CMK (cell line): ENCODE data around the gene CCDC185.

Source experiments
- DNase-seq: peaks from one replicate; pipeline ENCODE4 v3.0.0-alpha.2; 2010; ENCODE audit warnings: low read depth

Gene CCDC185

DNA sequence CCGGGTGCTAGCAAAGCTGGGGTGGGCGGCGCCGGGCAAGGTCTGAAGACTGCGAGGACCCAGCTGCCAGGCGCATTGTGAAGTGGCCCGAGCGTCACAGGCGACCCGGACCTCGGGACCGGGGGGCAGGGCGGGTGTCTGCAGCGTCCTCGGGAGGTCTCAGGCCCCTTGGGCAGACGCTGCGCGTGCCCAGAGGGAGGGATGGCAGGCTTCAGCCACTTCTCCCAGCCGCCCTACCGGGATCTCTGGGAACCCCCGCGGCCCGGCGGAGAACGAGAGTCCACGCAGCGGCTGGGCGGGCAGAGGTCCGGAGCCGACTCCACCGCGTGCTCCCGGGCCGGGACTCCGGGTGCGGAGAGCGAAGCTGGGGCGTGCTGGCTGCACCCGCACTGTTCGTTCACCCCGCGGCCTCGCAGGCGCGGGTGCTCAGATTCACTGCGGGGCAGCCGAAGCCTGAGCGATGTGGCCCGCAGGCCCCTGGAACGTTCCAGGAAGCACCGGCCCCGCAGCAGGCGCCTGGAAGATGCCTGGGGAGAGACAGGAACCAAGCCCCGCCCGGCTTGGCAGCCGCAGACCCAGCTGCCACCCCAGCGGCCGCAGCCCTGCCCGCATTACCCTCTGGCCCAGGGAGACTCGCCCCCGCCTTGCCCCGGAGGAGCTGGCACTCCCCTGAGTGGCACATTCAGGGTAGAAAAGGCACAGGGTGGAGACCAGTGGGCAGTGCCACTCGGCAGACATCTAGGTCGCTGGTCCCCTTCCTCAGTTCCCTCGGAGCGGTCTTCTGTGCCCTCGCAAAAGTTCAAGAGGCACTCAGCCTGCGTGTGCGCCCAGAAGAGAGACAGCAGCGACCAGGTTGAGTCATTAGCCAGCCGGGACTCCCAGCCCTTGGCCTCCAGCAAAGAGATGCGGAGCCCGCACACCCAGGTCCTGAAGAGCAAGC, at the start of gene CCDC185:
TSS of gene CCDC185 (plus strand) at position 141 of the 940 bp plus-strand sequence. CDS start at position 202, 61 bp downstream.
- DNase-seq, result no peak

DNA sequence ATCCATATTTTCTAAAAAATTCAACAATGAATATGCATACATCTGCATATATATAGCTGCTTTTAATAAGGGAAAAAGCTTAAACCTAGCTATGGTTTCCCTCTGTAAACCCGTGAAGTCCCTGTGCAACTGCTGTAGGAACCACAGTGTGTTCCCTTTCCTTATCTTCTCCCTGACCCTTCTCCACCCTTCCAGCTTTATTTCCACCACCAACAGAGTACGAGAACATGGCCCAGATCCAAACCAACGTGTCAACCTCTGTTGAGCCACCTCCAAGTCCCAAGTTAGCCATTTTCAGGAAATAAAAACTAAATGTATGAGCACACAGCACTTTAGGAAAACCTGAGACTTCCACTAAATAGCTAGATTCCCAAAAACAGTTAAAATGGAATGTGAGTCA, 49.5 kb upstream of the CCDC185 start:
- no peak for DNase-seq

DNA sequence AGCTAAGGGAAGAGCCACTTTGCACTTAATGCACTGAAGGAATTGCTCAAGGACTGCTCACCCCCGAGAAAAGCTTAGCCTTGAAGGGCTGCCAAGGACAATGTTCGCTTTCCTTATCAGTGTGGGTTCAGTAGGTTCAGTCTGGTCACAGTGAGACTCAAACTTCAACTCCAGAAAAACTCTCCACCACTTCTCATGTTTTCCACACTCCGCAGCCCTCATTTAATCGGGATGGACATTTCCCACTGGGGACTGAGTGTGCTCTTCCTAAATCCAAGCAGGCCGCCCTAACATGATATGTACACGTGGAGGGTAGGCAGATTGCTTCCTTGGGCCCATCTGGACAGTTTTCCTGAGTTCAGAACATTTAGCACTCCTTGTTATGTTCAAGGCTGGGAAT, 48.7 kb upstream of the CCDC185 start:
- no peak for DNase-seq

DNA sequence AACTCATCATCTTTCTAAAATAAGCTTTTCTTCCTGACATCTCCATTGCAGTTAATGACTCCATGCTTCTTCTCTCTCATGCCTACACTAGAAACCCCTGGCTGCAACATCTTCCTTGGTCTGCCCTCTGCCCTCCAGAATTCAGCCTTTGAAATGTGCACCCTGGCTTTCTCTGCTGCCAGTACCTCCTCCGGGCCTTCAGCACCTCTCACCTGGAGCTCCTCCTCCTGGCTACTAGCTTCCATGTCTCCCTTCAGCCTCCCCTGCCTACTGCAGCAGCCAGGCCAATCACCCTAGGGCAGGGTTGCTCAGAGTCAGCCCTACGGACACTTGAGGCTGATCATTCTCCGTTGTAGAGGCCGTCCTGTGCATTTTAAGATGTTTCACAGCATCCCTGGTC, 47.5 kb upstream of the CCDC185 start:
- no peak for DNase-seq

DNA sequence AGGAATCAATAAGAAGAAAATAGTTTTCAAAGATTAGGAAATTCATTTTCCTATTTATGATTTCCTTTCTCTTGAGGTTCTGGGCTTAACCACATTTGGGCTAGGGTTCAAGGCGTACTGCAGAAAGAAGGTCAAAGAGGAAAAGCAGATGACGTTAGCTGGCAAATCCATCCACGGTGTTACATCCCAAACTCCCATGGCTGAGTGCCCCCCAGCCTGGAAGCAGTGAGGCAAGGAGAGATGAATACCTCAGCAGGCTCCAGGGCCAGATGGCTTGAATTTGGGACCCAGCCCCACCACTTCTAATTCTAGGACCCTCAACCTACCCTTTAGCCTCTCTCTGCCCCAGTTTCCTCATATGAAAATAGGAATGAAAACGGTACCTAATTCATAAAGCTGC, 46.9 kb upstream of the CCDC185 start:
- no peak for DNase-seq

DNA sequence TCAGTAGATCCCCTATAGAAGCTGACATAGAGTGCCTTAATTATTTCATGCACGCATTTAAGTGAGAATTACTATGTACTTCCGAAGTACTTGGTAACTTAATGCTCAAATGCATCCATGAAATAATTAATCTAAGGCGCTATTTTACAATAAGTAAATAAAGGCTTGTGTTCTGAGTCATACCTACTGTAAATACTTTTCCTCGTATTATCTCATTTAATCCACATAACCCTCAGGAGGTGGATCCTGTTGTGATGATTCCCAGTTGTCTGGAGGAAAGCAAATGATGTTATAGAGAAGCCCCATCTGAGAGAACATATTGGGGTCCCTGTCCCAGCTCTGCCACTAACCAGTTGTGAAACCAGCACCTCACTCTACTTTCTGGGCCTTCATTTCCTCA, 45.6 kb upstream of the CCDC185 start:
- DNase-seq, result no peak

DNA sequence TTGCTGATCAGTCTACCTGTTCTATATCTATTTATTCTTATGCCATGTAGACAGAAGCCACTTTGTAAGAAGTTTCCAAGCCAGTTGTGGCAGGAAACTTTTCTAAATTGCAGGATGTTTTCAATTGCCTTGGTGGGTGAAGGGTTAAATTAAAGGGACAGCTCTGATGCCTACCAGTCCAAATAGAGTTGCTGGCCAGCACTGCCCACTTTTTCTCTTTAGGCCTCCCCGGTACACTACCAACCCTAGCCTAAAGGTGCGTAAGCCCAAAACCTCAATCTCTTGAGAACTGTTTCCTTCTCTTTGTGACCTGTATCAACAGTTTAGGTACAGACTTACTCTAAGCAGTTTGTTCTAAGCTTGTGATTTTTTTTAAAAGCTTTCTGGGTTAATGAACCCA, 44.8 kb upstream of the CCDC185 start:
- DNase-seq, result no peak

DNA sequence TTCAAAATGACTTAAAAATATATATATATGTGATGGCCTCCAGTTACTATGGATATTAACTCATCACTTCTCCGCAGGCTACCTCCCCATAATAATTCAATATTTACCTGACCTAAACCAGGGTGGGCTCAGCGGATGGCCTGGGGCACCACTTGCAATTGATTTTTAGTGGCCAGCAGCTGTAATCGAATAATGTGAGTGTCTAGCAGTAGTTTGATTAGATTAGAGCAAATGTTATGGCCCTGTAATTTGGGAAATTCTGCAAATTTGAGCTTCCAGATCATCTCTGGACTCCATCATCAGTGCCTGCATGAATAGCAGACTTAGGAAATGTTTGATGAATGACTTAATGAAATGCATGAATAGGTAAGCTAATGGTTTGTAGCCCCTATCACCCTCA, 44.0 kb upstream of the CCDC185 start:
- DNase-seq, result no peak

DNA sequence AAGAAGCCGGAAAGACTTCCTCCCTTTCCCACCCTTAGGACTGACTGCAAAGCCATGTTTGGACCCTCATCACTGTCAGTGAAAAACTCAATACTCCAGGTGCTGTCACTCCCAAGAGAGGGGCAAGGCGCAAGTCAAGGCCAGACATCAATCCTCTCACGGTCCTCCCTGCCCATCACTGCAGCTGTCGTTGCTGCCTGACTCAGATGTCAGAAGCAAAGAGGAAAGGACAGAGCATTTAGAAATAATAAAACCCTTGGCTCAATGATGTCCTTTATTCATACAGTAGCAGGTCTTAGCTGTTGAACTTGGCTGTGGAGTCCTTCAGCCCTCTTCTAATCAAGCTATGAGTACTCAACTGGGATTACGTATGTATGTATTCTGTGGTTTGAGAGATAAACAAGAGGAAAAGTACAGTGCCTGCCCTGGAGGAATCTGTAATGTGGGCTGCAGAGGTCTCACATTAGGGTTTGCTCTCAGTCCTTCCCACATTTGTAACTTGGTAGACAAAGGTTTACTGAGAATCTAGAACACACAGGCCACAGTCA, 42.8 kb upstream of the CCDC185 start:
- no peak for DNase-seq

DNA sequence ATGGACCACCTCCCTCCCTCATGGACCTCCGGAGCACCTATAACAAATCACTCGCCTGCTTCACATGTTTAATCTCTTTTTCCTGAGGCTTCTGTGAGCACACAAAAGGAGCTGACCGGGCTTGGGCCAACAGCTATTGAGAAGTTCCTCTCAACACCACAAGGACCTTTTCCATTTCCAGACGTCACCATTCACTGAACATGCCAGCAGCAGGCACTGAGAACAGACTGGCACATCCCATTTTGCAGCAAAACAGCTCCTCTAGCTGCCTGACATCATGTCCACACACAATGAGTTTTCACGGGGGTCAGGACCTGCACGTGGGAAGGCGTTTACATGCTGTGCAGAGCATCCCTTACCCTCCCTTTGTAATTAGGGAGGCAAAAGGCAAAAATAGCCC, 40.3 kb upstream of the CCDC185 start:
- DNase-seq, result no peak

DNA sequence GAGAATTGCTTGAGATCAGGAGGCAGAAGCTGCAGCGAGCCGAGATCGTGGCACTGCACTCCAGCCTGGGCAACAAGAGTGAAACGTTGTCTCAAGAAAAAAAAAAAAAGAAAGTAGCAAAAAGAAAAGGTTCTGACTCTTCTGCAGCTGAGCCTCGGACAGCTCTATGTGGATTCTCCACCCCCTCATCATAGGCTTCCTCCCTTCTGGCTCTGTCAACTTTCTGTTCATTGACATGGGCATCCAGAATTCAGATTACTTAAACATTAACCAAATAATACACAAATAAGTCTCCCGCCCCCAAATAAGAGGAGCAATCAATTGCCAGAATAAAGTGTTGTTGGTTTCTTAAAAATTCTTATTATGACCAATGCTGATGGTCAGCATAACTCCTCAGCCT, 39.3 kb upstream of the CCDC185 start:
- DNase-seq, result no peak

DNA sequence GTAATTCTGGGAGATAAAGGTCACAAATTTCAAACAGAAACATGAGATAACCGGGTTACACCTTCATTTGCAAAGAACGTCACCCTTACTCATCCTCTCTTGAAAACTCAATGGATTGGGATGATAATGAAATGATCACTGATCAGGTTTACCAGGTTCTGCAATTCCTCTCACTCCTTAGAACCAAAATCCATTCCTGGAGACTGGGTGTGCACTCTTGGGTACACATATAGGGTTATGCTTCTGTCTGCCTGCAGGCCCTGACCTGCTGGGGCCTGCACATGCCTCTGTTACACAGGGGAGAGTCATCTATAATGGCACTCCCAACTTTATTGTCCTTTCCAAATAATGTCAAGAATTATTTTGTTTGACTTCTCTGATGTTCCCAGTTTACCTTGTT, 37.5 kb upstream of the CCDC185 start:
- no peak for DNase-seq

DNA sequence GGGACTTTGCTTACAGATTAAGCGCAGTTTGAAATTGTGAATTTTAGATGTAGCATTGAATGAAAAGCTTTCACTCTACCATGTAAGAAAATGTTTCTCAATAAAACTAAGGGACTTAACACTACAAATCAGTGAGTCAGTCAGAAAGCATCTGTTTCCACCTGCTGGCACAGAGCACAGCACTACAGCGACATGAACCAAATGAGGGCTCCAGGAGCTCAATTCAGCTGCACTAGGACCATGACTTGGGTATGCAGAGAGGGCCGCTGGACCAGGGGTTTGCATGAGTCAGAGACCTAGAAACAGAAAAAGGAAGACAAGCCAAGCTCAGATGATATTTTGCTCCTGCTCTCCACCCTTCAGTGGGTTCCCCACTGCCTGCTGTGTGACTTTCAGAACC, 34.4 kb upstream of the CCDC185 start:
- no peak for DNase-seq

DNA sequence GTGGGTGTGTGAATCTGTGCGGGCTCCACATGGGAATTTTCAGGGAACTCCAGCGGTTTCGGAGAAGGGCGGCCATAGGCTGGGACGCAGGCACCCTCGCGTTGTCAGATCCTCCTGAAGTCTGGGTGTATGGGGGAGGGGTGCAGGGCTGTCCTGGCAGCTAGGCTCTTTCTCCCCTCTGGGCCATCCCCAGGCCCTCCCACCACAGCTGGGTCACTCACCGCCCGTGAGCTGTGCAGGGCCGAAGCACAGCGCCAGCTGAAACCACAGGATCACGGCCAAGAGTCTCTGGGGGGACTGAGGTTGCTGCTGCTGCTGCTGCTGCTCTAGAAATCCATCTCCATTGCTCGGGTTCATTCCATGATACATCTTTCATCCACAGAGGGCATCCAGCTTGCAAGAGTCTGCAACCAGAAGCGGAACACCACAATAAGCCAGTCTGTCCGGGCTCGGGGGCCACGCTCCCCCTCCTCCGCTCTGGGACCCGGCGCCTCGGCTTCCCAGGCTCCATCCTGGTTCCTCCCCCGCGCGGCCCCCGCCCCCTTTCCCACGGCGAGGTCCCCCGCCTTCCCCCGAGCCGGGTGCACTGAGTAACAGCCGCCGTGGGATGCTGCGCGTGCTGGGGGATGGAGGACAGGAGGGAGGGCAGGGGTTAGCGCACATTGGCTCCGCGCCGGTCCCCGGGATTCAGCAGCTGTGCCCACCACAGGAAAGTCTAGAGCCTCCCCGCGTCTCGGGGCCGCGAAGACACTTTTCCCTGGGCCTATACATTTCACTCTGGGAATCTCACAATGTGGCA, 30.0 kb upstream of the CCDC185 start:
- no peak for DNase-seq

DNA sequence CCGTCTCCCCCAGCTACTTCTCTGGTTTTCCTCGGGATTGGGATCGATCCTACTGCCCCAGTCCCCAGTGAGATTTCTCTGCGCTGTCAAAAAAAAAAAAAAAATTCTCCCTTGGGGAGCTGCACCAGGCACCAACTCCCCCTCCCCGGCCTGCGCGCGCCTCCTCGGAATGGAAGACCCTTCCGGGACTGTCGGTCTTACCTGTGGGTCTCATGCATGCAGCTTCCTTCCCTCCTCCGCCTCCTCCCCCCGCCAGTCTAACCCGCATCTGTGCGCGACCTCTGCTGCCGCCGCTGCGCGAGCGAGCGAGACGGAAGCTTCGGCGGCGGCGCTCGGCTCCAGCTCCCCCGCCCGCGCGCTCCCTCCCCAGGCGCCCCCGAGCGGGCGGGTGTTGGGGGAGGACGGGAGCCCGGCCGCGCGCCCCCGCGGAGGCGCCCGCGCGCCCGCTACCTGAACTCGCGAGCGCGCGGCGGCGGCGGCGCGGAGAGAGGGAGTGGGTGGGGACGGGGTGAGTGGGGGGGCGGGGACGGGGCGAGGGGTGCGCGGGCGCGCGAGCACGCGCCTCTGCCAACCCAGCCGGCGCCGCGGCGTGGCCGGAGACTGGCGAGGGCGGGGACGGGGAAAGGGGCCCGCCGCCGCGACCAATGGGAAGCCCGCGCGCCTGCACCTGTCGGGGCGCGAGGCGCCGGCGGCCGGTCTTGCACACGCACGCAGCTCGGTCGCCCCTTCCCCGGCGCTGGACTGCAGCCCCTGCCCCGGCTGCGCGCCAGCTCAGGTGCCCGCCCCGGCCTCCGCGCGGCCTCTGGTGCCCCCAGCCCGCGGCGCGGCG, 29.1 kb upstream of the CCDC185 start, which contains the start of gene SUSD4:
TSS of gene SUSD4 (minus strand) at position 321 of the 829 bp plus-strand sequence. CDS start 751 bp downstream, outside the sequence.
- no peak for DNase-seq

DNA sequence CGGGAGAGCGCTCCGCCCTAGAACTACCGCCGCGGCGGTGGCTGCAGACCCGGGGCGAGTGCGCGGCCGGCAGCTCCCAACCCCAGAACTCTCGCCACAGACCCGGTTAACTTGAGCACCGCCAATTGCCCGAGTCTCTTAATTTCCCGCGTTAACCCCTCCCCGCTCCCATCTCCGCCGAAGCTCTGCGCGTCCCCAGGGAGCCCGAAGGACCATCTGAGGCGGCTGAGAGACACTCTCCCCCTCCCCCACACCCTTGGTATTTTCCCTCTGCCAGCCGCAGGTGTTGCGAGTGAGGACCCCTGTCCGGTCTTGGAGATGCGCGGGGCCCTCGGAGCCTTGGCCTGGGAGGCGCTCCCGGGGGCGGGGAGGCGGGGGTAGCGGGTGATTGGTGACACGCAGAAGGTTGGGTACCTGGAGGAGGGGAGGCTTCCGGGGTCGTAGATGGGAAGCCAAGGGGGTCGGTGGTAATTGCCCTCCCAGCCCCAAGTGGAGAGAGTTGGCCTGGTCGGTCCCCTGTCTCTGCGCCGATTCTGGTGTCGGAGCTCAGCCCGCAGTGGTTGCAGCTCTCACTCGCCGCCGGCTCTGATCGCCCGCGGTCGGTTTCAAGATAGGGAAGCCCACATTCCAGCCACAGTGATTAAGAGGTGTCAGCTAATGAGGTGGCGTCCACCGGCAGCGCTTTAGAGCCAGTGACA, 28.4 kb upstream of the CCDC185 start:
- DNase-seq, result no peak

DNA sequence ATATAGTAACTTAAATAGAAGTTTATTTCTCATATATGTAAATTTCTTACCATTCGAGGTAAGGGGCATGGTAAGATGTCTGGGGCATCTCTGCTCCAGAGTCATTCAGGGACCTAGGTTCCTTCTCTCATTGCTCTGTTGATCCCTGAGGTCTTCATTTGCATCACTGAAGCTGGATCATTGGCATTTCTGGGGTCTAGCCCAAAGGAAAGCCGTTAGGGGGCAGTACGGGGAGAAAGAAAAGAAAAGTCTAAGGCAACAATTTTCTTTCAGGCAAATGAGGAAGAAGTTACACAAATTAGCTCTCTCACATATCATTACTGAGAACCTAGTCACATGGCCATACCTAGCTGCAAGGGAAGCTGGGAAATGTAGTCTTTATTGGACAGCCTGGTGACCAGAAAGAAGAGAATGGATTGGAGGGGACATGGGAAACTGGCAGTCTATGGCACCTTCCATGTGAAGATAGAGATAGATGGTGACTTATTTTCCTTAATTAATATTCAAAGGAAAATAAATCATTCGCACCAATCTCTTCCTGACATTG, 19.1 kb upstream of the CCDC185 start:
- no peak for DNase-seq

DNA sequence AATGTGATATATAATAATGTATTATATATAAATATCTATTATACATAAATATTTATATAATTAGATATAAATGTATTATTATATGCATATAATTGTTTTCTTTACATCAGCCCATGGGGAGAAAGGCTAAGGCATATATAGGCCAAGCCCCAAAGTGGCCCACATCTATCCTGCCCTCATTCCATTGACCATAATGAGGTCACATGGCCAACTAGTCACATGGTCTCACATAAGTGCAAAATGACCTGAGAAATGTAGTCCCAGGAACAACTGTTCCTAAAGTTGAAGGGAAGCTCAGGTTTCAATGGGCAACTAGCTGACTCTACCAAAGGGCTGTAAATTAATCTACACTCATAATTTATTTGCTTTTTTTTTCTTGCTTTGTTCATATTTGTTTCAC, 14.5 kb upstream of the CCDC185 start:
- DNase-seq, result peak; percentile 15

DNA sequence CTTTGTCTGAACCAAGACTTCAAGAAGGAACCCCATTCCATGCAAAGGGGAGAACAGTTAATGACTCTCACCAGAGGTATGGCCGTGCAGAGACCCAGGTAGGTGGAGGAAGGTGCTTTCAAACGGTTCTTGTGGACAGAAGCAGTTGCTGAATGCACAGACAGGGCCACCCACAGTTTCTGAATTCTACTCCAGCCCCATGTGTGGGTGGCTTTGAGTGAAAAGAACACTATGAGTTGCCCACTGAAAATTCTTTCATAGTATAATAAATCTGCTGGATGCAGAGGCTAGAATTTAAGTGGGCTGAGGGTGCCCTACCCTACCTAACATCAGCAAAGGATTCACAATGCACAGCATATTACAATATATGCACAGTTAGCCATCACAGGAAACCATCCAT, 7.2 kb upstream of the CCDC185 start:
- no peak for DNase-seq

DNA sequence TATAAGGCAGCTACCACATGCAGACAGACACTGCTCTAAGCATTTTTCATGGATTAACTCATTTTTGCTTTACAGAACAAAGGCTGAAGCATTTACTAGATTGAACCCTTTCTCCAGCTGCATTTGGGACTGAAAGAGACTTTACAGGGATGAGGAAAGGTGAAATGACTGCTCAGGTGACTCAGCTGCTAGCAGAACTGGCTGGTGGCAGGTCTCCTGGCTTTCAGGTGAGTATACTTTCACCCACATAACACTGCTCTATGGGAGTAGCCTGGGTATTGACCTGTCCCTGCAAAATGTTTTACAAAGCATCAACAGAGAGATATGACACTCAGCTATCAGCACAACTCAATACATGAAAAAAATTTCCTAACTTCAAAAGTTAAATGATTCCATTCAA, 2.6 kb upstream of the CCDC185 start:
- DNase-seq, result no peak

DNA sequence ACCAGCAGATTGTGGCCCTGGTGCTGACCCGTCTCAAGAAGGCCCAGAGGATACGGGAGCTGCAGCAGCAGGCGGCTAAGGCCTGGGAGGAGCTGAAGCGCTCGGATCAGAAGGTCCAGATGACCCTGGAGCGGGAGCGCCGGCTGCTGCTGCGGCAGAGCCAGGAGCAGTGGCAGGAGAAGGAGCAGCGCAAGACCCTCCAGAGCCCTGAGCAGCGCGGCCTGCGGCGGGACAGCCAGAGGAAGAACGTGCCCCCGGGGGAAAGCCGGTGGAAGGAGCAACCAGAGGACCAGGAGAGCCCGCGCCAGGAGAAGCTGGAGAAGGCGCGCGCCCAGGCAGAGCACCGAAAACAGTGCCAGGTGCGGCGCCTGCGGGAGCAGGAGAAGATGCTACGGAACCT, 1.0 kb downstream of the CCDC185 start:
- no peak for DNase-seq
